IMR-90 (cell line): ENCODE data around the gene TCP11. TPM values are rescaled to one million over a fixed set of nuclear protein-coding genes. Genes with fewer than 3 reads are reported as not detected.

Experiments
- ATAC-seq: fragments of 200-7000 bp; cut with Tn5 transposase; 2 replicates; pipeline ENCODE4 v1.9.1; 2020; ENCODE audit warnings: low read depth, mild to moderate bottlenecking, moderate library complexity
- BruUV-seq: library from RNA; stranded (reverse); fragments of 400-500 nt; replicated peaks from 2 replicates; lab custom pipeline; 2021; lab: Mats Ljungman, UMichigan
- CTCF ChIA-PET: fragments of 300-600 bp; formaldehyde crosslinking; extraction: SDS; loops from one replicate; lab custom pipeline; 2021; ENCODE audit warnings: antibody characterized with exemption; lab: Yijun Ruan, JAX
- POLR2A ChIA-PET: fragments of 300-600 bp; sonication (Branson Sonifier 250); formaldehyde crosslinking; loops from one replicate; lab custom pipeline; 2022; ENCODE audit warnings: antibody characterized with exemption; ENCODE audit not compliant: unreplicated experiment; lab: Charles Lee
- DNase-seq: peaks from one replicate; pipeline ENCODE4 v3.0.0; 2013
- H2AFZ ChIP-seq: replicated peaks from 2 replicates; pipeline ENCODE3; 2013; ENCODE audit warnings: low read length, mild to moderate bottlenecking; ENCODE audit not compliant: poor library complexity
- H2AK5ac ChIP-seq: 2 replicates; pipeline ENCODE4 v1.6.1; 2013; ENCODE audit warnings: low read depth, low read length, inconsistent platforms
- H2AK9ac ChIP-seq: replicated peaks from 2 replicates; pipeline ENCODE3; 2013; ENCODE audit warnings: mild to moderate bottlenecking, low read depth, low read length, moderate library complexity; ENCODE audit not compliant: poor library complexity
- H2BK120ac ChIP-seq: 2 replicates; pipeline ENCODE4 v1.6.1; 2013; ENCODE audit warnings: low read depth, low read length, inconsistent platforms
- H2BK15ac ChIP-seq: 3 replicates; pipeline ENCODE4 v1.6.1; 2013; ENCODE audit warnings: low read depth, low read length, inconsistent platforms
- H2BK20ac ChIP-seq: 2 replicates; pipeline ENCODE4 v1.6.1; 2013; ENCODE audit warnings: low read depth, mild to moderate bottlenecking, inconsistent platforms, low read length, moderate library complexity
- H2BK5ac ChIP-seq: 2 replicates; pipeline ENCODE4 v1.6.1; 2013; ENCODE audit warnings: mild to moderate bottlenecking, low read depth, low read length, inconsistent platforms; ENCODE audit not compliant: poor library complexity, severe bottlenecking
- H3K14ac ChIP-seq: replicated peaks from 2 replicates; pipeline ENCODE4 v1.6.1; 2013; ENCODE audit warnings: low read depth, low read length, inconsistent platforms
- H3K18ac ChIP-seq: 2 replicates; pipeline ENCODE4 v1.6.1; 2013; ENCODE audit warnings: low read depth, low read length, control low read depth
- H3K23ac ChIP-seq: 2 replicates; pipeline ENCODE4 v1.6.1; 2013; ENCODE audit warnings: low read depth, low read length, inconsistent platforms
- H3K27ac ChIP-seq: 2 replicates; pipeline ENCODE4 v1.5.1; 2013; ENCODE audit warnings: mild to moderate bottlenecking, control low read depth, low read length; ENCODE audit not compliant: insufficient read depth
- H3K27me3 ChIP-seq: 2 replicates; pipeline ENCODE4 v1.6.1; 2013; ENCODE audit warnings: low read length; ENCODE audit not compliant: control insufficient read depth, insufficient read depth
- H3K36me3 ChIP-seq: 2 replicates; pipeline ENCODE4 v1.6.1; 2013; ENCODE audit warnings: low read length, mixed read lengths; ENCODE audit not compliant: control insufficient read depth, insufficient read depth
- H3K4ac ChIP-seq: 2 replicates; pipeline ENCODE4 v1.6.1; 2013; ENCODE audit warnings: low read depth, low read length, inconsistent platforms
- H3K4me1 ChIP-seq: 2 replicates; pipeline ENCODE4 v1.6.1; 2013; ENCODE audit warnings: low read length, mixed read lengths; ENCODE audit not compliant: control insufficient read depth, insufficient read depth
- H3K4me2 ChIP-seq: 2 replicates; pipeline ENCODE4 v1.6.1; 2013; ENCODE audit warnings: low read depth, mild to moderate bottlenecking, control low read depth, low read length, moderate library complexity
- H3K4me3 ChIP-seq: 2 replicates; pipeline ENCODE4 v1.5.1; 2013; ENCODE audit warnings: low read depth, mild to moderate bottlenecking, control low read depth, low read length, moderate library complexity; ENCODE audit not compliant: insufficient read depth
- H3K56ac ChIP-seq: 2 replicates; pipeline ENCODE4 v1.6.1; 2013; ENCODE audit warnings: low read length, inconsistent platforms; ENCODE audit not compliant: insufficient read depth; ENCODE audit errors: extremely low read depth
- H3K79me1 ChIP-seq, 2 experiments: 2 replicates each; pipeline ENCODE4 v1.6.1; 2013; ENCODE audit warnings: low read length in 2 of 2, inconsistent platforms in 1 of 2, low read depth in 1 of 2
- H3K9ac ChIP-seq: 2 replicates; pipeline ENCODE4 v1.6.1; 2013; ENCODE audit warnings: low read depth, low read length, control low read depth
- H3K9me1 ChIP-seq: 2 replicates; pipeline ENCODE4 v1.6.1; 2013; ENCODE audit warnings: low read length, inconsistent platforms; ENCODE audit not compliant: insufficient read depth
- H3K9me3 ChIP-seq: 2 replicates; pipeline ENCODE4 v1.6.1; 2013; ENCODE audit warnings: low read length; ENCODE audit not compliant: control insufficient read depth, insufficient read depth
- H4K20me1 ChIP-seq: 2 replicates; pipeline ENCODE4 v1.6.1; 2013; ENCODE audit warnings: low read length, inconsistent platforms; ENCODE audit not compliant: insufficient read depth
- H4K5ac ChIP-seq: 2 replicates; pipeline ENCODE4 v1.6.1; 2013; ENCODE audit warnings: mild to moderate bottlenecking, low read depth, low read length, control low read depth
- H4K8ac ChIP-seq, 2 experiments: 2 replicates each; pipeline ENCODE4 v1.6.1; 2013; ENCODE audit warnings: low read depth in 2 of 2, low read length in 2 of 2, control low read depth in 1 of 2, inconsistent platforms in 1 of 2
- H4K91ac ChIP-seq: 2 replicates; pipeline ENCODE4 v1.6.1; 2013; ENCODE audit warnings: low read depth, low read length, inconsistent platforms; ENCODE audit not compliant: insufficient read depth
- RAD21 ChIP-seq: IDR thresholded peaks from 2 replicates; pipeline ENCODE4 v1.6.1; 2012; ENCODE audit warnings: low read length, improper control_type of control experiment
- SMC3 ChIP-seq: fragments of 150-350 bp; IDR thresholded peaks from 2 replicates; pipeline ENCODE4 v1.6.1; 2016; ENCODE audit warnings: low read depth, mild to moderate bottlenecking, antibody characterized with exemption, low read length, moderate library complexity
- WGBS, 2 experiments: methylation state at CpG; one replicate each; pipeline versions ENCODE4 v1.1.5 to v1.1.7; 2013; ENCODE audit warnings: missing lambda C conversion rate in 2 of 2; ENCODE audit not compliant: insufficient read length in 1 of 2; ENCODE audit errors: extremely low coverage in 2 of 2; 5-methylcytosine and 5-hydroxymethylcytosine counted together
- dilution Hi-C: fragments of 300-500 bp; cut with HindIII; formaldehyde crosslinking; loops from one replicate; pipeline ENCODE4 v1.14.3; 2018; ENCODE audit warnings: low sequenced_read_pairs; ENCODE audit not compliant: unreplicated experiment
- in situ Hi-C: fragments of 300-500 bp; cut with MboI; formaldehyde crosslinking; loops from 3 replicates; pipeline ENCODE4 v1.14.3; 2019; ENCODE audit warnings: low sequenced_read_pairs, inconsistent platforms, mixed read lengths
- intact Hi-C: fragments of 100-400 bp; cut with micrococcal nuclease; formaldehyde crosslinking; loops from 2 replicates; pipeline ENCODE4 v1.10.0; 2022
- polyA plus RNA-seq, 3 experiments: library from polyadenylated mRNA; depleted of rRNA; stranded (reverse); fragments of >200 nt; gene quantifications; 2 replicates each; pipeline ENCODE4 v1.2.3, GENCODE V29; 2012; ENCODE audit warnings: low replicate concordance in 1 of 3
- total RNA-seq: library from RNA; depleted of rRNA; stranded (reverse); fragments of >200 nt; gene quantifications from 2 replicates; pipeline ENCODE4 v1.2.3, GENCODE V29; 2012
- TF ChIP-seq, protein P1 (sequence below): conservative IDR thresholded peaks from 2 replicates; pipeline ENCODE4 v1.5.1; 2012; ENCODE audit warnings: mild to moderate bottlenecking, low read depth, low read length, improper control_type of control experiment
- TF ChIP-seq, protein P2 (sequence below): fragments of 150-350 bp; IDR thresholded peaks from 2 replicates; pipeline ENCODE4 v1.6.1; 2017; ENCODE audit warnings: mild to moderate bottlenecking, antibody characterized with exemption, low read length, low read depth

TCP11 gene
- total and polyA plus RNA-seq, 2 of the 4 experiments (the other 2 are of a cell fraction) = 0.34 to 0.36 TPM

DNA sequence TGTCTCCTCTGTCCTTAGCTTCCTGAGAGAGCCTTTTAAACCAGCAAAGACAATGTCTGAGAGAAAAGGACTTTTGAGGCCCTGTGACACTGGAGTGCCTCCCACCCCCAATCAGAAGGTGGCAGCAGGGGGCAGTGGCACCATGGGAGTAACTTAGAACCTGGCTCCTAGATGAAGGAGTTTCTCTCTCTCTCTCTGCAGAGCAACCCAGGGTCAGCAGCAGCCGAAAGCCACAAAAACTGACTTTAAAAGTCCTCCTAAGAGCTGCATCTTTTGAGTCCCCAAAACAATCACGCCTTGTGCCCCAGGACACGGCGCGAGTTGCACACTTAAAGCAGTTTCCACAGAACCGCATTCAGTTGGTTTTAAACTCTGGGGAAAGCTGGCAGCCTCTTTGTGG, 5.3 kb upstream of the TCP11 start:
- no peaks in the 10 kb centered on the region for H3K79me1 ChIP-seq
- peak overlapping the region; percentile 64 for H2BK120ac ChIP-seq
- peaks cover 18% of the 10 kb centered on the region for H3K4me1 ChIP-seq
- H4K20me1 ChIP-seq = no peaks in the 10 kb centered on the region
- H3K4me3 ChIP-seq = no peak overlapping the region
- H3K9ac ChIP-seq = no peak overlapping the region
- ChIA-PET CTCF (interaction anchor here (0.5 to 3.7 kb wide), 9 partner anchors 18 to 174 kb away, joined by 3 to 46 read pairs (median 4); no protein-coding TSS in a partner anchor), POLR2A (interaction anchor here (0.7 kb wide), 1 partner anchor 115 kb away, joined by 3 read pairs; no protein-coding TSS in a partner anchor)
- in situ Hi-C loops = loop anchor here (5.0 to 25.0 kb wide), 3 partner anchors 56 to 984 kb away; no protein-coding TSS in a partner anchor
- H3K14ac ChIP-seq = 0 out of 2 replicates have a peak overlapping the region, but pooled peaks have one; percentile 61
- 0 out of 3 replicates have a peak overlapping the region, but pooled peaks have one; percentile 6 for H2BK15ac ChIP-seq
- H2AK5ac ChIP-seq = no peak overlapping the region; the same call in 1 of the 2 replicates
- H3K56ac ChIP-seq = no peak overlapping the region; the same call in 1 of the 2 replicates
- H4K91ac ChIP-seq = peak overlapping the region; percentile 29; the same call in 1 of the 2 replicates
- H2AFZ ChIP-seq = no peak overlapping the region
- H3K36me3 ChIP-seq = no peaks in the 10 kb centered on the region
- H2BK20ac ChIP-seq = peak overlapping the region; percentile 68
- H3K9me1 ChIP-seq = peaks cover 7% of the 10 kb centered on the region; the same call in 1 of the 2 replicates
- no peaks in the 10 kb centered on the region for H3K27me3 ChIP-seq
- intact Hi-C loops = loop anchor here (1.0 to 10.0 kb wide), 5 partner anchors 59 to 308 kb away; partner anchors contain the start of gene FANCE
- no peak overlapping the region for H2AK9ac ChIP-seq
- H3K23ac ChIP-seq = no peak overlapping the region
- DNase-seq = peak; percentile 55
- H3K18ac ChIP-seq = no peak overlapping the region
- no peaks in the 10 kb centered on the region for H3K9me3 ChIP-seq
- WGBS, 2 experiments = 100% methylated on average over 3 of the region's 6 CpGs; no CpG with 5 or more reads in 1 of the 2 experiments
- peak overlapping the region in 1 of 2 experiments; percentile 30; a peak in 2 of 4 replicates for H4K8ac ChIP-seq
- peak overlapping the region; percentile 60 for H3K4ac ChIP-seq
- no peak overlapping the region for H2BK5ac ChIP-seq
- BruUV-seq = no TSS peak
- TF ChIP-seq, protein P1, sequence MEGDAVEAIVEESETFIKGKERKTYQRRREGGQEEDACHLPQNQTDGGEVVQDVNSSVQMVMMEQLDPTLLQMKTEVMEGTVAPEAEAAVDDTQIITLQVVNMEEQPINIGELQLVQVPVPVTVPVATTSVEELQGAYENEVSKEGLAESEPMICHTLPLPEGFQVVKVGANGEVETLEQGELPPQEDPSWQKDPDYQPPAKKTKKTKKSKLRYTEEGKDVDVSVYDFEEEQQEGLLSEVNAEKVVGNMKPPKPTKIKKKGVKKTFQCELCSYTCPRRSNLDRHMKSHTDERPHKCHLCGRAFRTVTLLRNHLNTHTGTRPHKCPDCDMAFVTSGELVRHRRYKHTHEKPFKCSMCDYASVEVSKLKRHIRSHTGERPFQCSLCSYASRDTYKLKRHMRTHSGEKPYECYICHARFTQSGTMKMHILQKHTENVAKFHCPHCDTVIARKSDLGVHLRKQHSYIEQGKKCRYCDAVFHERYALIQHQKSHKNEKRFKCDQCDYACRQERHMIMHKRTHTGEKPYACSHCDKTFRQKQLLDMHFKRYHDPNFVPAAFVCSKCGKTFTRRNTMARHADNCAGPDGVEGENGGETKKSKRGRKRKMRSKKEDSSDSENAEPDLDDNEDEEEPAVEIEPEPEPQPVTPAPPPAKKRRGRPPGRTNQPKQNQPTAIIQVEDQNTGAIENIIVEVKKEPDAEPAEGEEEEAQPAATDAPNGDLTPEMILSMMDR = peak; percentile 76
- TF ChIP-seq SMC3 (peak; percentile 88), RAD21 (peak; percentile 84)
- TF ChIP-seq, protein P2, sequence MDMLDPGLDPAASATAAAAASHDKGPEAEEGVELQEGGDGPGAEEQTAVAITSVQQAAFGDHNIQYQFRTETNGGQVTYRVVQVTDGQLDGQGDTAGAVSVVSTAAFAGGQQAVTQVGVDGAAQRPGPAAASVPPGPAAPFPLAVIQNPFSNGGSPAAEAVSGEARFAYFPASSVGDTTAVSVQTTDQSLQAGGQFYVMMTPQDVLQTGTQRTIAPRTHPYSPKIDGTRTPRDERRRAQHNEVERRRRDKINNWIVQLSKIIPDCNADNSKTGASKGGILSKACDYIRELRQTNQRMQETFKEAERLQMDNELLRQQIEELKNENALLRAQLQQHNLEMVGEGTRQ = no peak
- H4K5ac ChIP-seq = no peak overlapping the region
- dilution Hi-C loops = no loop called here
- H3K27ac ChIP-seq = no peak overlapping the region
- peak; percentile 72 for ATAC-seq
- H3K4me2 ChIP-seq = no peak overlapping the region
